ENCODE results near the gene NES.

Gene NES

GRCh38 chr1:156681196-156681960, 4.2 kb upstream of the NES start:
- no peak for DNase-seq

- DNase-seq: no peak
Measured at GRCh38 chr1:156680056-156680455, 2.8 kb upstream of the NES start.

- DNase-seq: peak; percentile 66
Measured at GRCh38 chr1:156677616-156678596, 699 bp upstream of the NES start.

- DNase-seq: no peak
Measured at GRCh38 chr1:156676114-156676819, 940 bp downstream of the NES start.

GRCh38 chr1:156675210-156676113, 1.7 kb downstream of the NES start:
- DNase-seq: no peak

GRCh38 chr1:156673387-156674121, 3.7 kb downstream of the NES start:
- DNase-seq: no peak

DNA sequence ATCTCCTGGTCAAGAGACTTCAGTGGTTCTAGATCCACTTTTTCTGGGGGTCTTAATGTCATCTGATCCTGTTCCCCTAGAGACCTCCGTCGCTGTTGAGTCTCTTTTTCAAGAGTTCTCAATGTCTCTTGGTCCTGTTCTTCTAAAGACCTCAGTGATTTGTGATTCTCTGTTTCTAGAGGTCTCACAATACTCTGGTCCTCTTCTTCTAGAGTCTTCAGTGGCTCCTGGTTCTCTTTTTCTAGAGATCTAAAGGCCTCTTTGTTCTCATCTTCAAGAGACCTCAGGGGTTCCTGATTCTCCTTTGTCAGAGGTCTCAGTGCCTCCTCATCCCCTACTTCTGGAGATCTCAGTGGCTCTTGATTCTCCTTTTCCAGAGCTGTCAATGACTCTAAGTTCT, 5.4 kb downstream of the NES start:
- no peak for DNase-seq

GRCh38 chr1:156670791-156671190, 6.4 kb downstream of the NES start:
- no peak for DNase-seq

- no peak for DNase-seq
Measured at GRCh38 chr1:156670359-156670758, 6.8 kb downstream of the NES start.

- no peak for DNase-seq
Measured at GRCh38 chr1:156669794-156670193, 7.4 kb downstream of the NES start.

GRCh38 chr1:156668801-156669637, 8.2 kb downstream of the NES start:
- DNase-seq: no peak

GRCh38 chr1:156667968-156668709, 9.1 kb downstream of the NES start:
- no peak for DNase-seq

DNA sequence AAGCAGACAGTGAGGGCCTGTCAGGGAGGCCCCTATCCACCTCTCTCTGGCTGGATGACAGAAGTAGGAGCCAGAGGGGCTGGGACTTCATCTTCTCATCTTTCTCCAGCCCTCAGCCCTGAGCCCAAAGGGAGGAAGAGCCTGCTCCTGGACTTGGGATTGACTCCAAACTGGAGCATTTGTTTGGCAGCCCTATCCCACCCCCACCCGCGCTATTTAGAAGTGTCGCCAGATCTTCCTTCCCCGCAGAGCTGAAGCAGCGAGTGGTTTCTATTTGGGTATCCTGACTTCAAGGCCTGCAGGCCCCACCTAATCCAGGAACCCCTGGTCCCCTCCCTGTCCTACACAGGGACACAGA, 9.6 kb downstream of the NES start:
- no peak for DNase-seq

DNA sequence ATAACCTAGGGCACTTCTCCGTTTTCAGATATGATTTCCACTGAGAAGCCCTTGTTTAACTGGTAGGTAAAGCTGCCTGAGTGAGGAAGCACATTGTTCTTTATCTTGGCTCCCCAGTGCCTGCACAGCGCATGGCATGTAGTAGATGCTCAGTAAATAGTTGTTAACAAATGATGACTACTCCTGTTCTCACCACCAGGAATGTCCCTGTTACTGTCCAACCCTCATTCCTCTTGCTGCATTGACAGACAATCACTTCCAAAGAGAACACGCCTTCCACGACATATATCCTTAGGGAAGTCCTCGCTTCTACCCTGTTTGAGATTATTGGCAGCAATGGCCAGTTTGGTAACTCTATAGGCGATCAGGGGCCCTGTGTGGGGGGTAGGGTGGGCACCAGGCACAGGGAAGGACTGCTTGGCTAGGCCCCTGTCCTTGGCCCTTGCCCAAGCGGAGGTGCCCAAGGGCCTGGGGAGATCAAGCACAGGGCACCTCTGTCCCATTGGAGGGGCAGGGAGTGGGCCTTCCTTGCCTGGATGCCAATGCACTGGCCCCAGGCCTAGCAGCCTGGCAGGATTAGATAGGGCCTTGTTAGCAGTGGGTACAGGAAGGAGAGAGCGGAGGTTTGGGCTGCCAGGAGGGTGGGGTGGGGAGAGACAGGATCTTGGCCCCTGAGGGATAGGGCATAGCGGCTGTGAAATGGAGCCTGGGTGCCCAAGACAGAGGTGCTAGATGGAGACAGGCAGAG, 10.2 kb downstream of the NES start:
- DNase-seq: no peak

- DNase-seq: no peak
Measured at GRCh38 chr1:156665539-156665938, 11.7 kb downstream of the NES start.

DNA sequence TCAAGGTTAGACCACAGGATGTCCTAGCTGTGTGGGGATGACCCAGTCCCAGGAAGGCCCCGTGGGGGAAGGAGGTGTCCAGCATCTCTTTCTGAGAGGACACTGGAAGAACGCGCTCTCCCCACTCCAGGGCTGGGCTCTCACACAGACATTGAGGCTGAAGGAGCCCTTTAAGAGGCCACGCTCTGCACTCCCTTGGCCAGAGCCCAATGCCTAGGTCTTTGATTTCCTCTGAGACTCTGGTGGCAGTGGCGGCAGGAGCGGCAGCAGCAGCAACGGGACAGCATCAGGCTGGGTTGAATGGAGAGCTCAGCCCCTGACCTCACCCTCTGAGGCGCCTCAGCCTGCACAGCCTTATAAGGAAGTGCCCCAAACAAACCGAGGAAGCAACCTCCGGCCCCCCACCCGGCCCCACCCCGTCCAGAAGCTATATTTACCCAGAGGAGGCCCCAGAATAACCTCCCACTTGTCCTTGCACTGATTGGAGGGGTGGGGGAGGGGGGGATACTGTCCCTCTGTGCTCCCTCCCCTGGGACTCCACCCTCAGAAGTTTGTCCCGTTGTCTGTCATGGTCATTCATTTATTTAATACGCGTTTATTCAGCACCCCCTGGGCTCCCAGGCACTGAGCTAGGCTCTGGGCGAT, 12.3 kb downstream of the NES start:
- peak; percentile 50 for DNase-seq

GRCh38 chr1:156664046-156664766, 13.0 kb downstream of the NES start:
- no peak for DNase-seq

DNA sequence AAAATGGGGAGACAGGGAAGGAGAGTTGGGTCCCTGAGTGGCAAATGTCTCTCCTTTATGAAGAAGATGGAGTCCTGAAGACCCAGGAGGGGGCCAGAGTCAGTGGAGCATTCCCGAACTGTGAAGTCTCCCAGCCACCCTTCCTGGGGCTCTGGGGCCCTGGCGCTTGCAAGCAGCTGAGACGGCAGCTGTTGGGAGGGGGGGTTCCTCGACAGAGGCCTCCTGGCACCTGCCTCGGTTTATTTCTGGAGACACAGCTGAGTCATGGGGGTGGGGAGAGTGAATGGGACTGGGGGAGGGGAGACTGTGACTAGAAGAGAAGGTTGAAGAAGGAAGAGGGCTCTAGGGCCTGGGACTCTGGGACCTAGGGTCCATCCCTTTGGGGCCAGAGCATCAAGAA, 14.0 kb downstream of the NES start:
- DNase-seq: no peak

Measured in hematopoietic multipotent progenitor cell treated with erythropoietin and hydrocortisone succinate and interleukin-3 and kit ligand, for 4 days (in vitro differentiated cells).